SU-DHL-6 (cell line): Measurements from ENCODE around the gene INPP5E.

Source experiments
- H2AFZ ChIP-seq: fragments of 200-600 bp; sonication (generic); 2 replicates; pipeline ENCODE4 v1.6.1; 2014; ENCODE audit warnings: low read depth, mild to moderate bottlenecking, moderate library complexity, mixed read lengths, antibody characterized with exemption, low read length; ENCODE audit not compliant: severe bottlenecking
- H3F3A ChIP-seq: fragments of 200-600 bp; shearing (Covaris generic); 2 replicates; pipeline ENCODE4 v1.6.0; 2016; ENCODE audit warnings: antibody characterized with exemption, mild to moderate bottlenecking; ENCODE audit not compliant: insufficient read depth
- H3K27ac ChIP-seq: fragments of 200-600 bp; sonication (generic); 2 replicates; pipeline ENCODE4 v1.5.1; 2016; ENCODE audit warnings: low read depth, mild to moderate bottlenecking, low read length, moderate library complexity, mixed read lengths
- H3K27me3 ChIP-seq: fragments of 200-600 bp; sonication (generic), shearing (Covaris generic); 2 replicates; pipeline ENCODE4 v1.6.0; 2014; ENCODE audit warnings: mild to moderate bottlenecking, low read length
- H3K36me3 ChIP-seq: fragments of 200-600 bp; sonication (generic); 2 replicates; pipeline ENCODE4 v1.6.1; 2014; ENCODE audit warnings: mild to moderate bottlenecking, low read length, mixed read lengths
- H3K4me2 ChIP-seq: fragments of 300-600, 200-600 bp; shearing (Covaris generic), sonication (generic); 2 replicates; pipeline ENCODE4 v1.6.0; 2014; ENCODE audit warnings: low read length, low read depth, mild to moderate bottlenecking; ENCODE audit not compliant: poor library complexity, severe bottlenecking
- H3K4me3 ChIP-seq: fragments of 200-600 bp; sonication (generic); 2 replicates; pipeline ENCODE4 v1.5.1; 2014; ENCODE audit warnings: antibody characterized with exemption, low read length, mild to moderate bottlenecking, mixed read lengths; ENCODE audit not compliant: insufficient read depth, poor library complexity, severe bottlenecking
- H3K79me2 ChIP-seq: fragments of 200-600 bp; sonication (generic); 2 replicates; pipeline ENCODE4 v1.6.1; 2014; ENCODE audit warnings: mild to moderate bottlenecking, low read length, moderate library complexity; ENCODE audit not compliant: insufficient read depth
- H3K9ac ChIP-seq: fragments of 200-600 bp; sonication (generic); 2 replicates; pipeline ENCODE4 v1.7.0; 2014; ENCODE audit warnings: mild to moderate bottlenecking, low read length
- H3K9me2 ChIP-seq: fragments of 200-600 bp; sonication (generic); replicated peaks from 2 replicates; pipeline ENCODE4 v1.6.1; 2014; ENCODE audit warnings: low read length; ENCODE audit not compliant: insufficient read depth
- H3K9me3 ChIP-seq: fragments of 200-600 bp; sonication (generic); 2 replicates; pipeline ENCODE4 v1.6.1; 2014; ENCODE audit warnings: low read length, mixed read lengths; ENCODE audit not compliant: insufficient read depth
- H4K20me1 ChIP-seq: fragments of 200-600 bp; sonication (generic); 2 replicates; pipeline ENCODE4 v1.6.1; 2014; ENCODE audit warnings: low read depth, mild to moderate bottlenecking, antibody characterized with exemption, low read length, moderate library complexity, mixed read lengths
- CTCF ChIP-seq: fragments of 200-600 bp; sonication (generic); IDR thresholded peaks from one replicate; pipeline ENCODE4 v1.5.1; 2017; ENCODE audit warnings: antibody characterized with exemption, mild to moderate bottlenecking, low read length, moderate library complexity; ENCODE audit not compliant: insufficient read depth, poor library complexity, severe bottlenecking
- EZH2phosphoT487 ChIP-seq: fragments of 200-600 bp; sonication (generic), shearing (Covaris generic); conservative IDR thresholded peaks from 2 replicates; pipeline ENCODE4 v1.6.1; 2018; ENCODE audit warnings: mild to moderate bottlenecking, antibody characterized with exemption, low read length, moderate library complexity, mixed read lengths

Gene INPP5E

GRCh38 chr9:136400038-136400834 is 39.4 kb downstream of the INPP5E start, which contains the start of gene SNAPC4:
Gene SNAPC4, minus strand, starts transcription at chr9:136400170. Its CDS starts 1,742 bp downstream, at chr9:136398428.
- Histone ChIP-seq H2AFZ (peak within 1 kb of the TSS; percentile 32), H3K79me2 (peaks cover 22% of the 10 kb centered on the region), H3K36me3 (0 out of 2 replicates have a peak, but pooled peaks cover 3% of the 10 kb centered on the region), H3K9me2 (no peaks in the 10 kb centered on the region), H3K9me3 (no peaks in the 10 kb centered on the region), H3F3A (peaks cover 11% of the 10 kb centered on the region; the same call in 1 of the 2 replicates), H4K20me1 (no peaks in the 10 kb centered on the region; the same call in 1 of the 2 replicates), H3K27me3 (no peaks in the 10 kb centered on the region), H3K4me3 (peak within 1 kb of the TSS; percentile 94), H3K27ac (peak within 1 kb of the TSS; percentile 38), H3K4me2 (peak within 1 kb of the TSS; percentile 79), H3K9ac (peak within 1 kb of the TSS; percentile 90)
- TF ChIP-seq CTCF (peak; percentile 77), EZH2phosphoT487 (no peak)

GRCh38 chr9:136399176-136400037 is 40.2 kb downstream of the INPP5E start:
- H3K27me3 ChIP-seq, result no peaks in the 10 kb centered on the region
- peak overlapping the region; percentile 79 for H3K4me2 ChIP-seq
- H3K79me2 ChIP-seq, result peaks cover 22% of the 10 kb centered on the region
- H3K36me3 ChIP-seq, result no peaks in the 10 kb centered on the region
- peak overlapping the region; percentile 90 for H3K9ac ChIP-seq
- H2AFZ ChIP-seq, result peak overlapping the region; percentile 32
- H3K9me3 ChIP-seq, result no peaks in the 10 kb centered on the region
- H3K4me3 ChIP-seq, result peak overlapping the region; percentile 94
- peak overlapping the region; percentile 38 for H3K27ac ChIP-seq
- TF ChIP-seq EZH2phosphoT487 (no peak), CTCF (no peak)
- peaks cover 11% of the 10 kb centered on the region; the same call in 1 of the 2 replicates for H3F3A ChIP-seq
- no peaks in the 10 kb centered on the region; the same call in 1 of the 2 replicates for H4K20me1 ChIP-seq
- H3K9me2 ChIP-seq, result no peaks in the 10 kb centered on the region

GRCh38 chr9:136398286-136398685 is 41.4 kb downstream of the INPP5E start:
- Histone ChIP-seq H3K4me3 (no peak overlapping the region), H3K27ac (no peak overlapping the region), H4K20me1 (no peaks in the 10 kb centered on the region; the same call in 1 of the 2 replicates), H3K9me3 (no peaks in the 10 kb centered on the region), H2AFZ (no peak overlapping the region), H3K79me2 (peaks cover 22% of the 10 kb centered on the region), H3K36me3 (no peaks in the 10 kb centered on the region), H3K9ac (peak overlapping the region; percentile 90), H3F3A (peaks cover 11% of the 10 kb centered on the region; the same call in 1 of the 2 replicates), H3K27me3 (no peaks in the 10 kb centered on the region), H3K4me2 (peak overlapping the region; percentile 79), H3K9me2 (no peaks in the 10 kb centered on the region)
- TF ChIP-seq CTCF (no peak), EZH2phosphoT487 (no peak)
